ENCODE measurements around the gene NKX6-2. TPM values are rescaled to one million over a fixed set of nuclear protein-coding genes. Genes with fewer than 3 reads are reported as not detected.

NKX6-2 gene
- total and polyA plus RNA-seq, 2 of the 8 experiments (the other 6 are each of a cell fraction or from before 2014, with no cell fraction given): 0.06 TPM; not detected in 1

DNA sequence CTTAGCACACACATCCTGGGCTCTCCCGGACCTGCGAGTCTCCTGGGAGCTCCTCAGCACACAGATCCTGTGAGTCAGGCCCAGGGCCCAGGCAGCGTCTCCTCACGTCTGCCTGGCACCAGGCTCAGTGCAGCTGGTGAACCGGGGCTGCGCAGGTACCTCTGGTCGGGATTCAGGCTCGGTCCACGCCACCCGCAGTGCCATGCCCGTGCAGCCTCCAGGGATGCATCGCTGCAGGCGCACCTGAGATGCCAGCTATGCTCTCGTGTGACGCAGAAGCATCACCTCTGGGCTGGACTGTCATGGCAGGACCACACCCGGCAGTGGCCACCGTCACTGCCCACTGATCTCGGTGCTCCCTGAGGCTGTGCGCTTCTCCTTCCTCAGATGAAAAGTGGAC, 52.0 kb downstream of the NKX6-2 start (continued):
- TF ChIP-seq TEAD4 (IDR thresholded peaks at IDR 0.05; ENCODE audit: low read depth, low read length): no peak

Other genes with a start within 250 kb of the NKX6-2 start
- gene INPP5A, start 248.4 kb downstream of the NKX6-2 start, total RNA-seq (2021; fragmentation: NEBNext Ultra II Directional; extraction: Animal tissue kit (Norgen Biotek cat#: 25700)): 25.5 and 27.5 TPM in 2 replicates
- gene INPP5A, start 248.4 kb downstream of the NKX6-2 start, polyA plus RNA-seq (2011; rRNA removed): 16.8 and 19.7 TPM in 2 replicates
- 3.1 and 4.8 TPM in 2 replicates for gene CFAP46, start 156.4 kb upstream of the NKX6-2 start, total RNA-seq (2021; fragmentation: NEBNext Ultra II Directional; extraction: Animal tissue kit (Norgen Biotek cat#: 25700))
- 2.2 and 2.6 TPM in 2 replicates for gene CFAP46, start 156.4 kb upstream of the NKX6-2 start, polyA plus RNA-seq (2011; rRNA removed)

All from H1 (cell line).